NCI-H345 treated with DMSO at 0.1 percent for 48 hours (cell line): ENCODE measurements around the gene PRRT4.

ENCODE experiments used
- DNase-seq: peaks from one replicate; lab custom pipeline; 2025; ENCODE audit not compliant: unreplicated experiment; lab: John Stamatoyannopoulos, UW

PRRT4 gene

GRCh38 chr7:128395748-128396147, 34.3 kb upstream of the PRRT4 start:
- DNase-seq = no peak

GRCh38 chr7:128394904-128395496, 33.5 kb upstream of the PRRT4 start:
- DNase-seq = no peak

- DNase-seq = no peak
Measured at GRCh38 chr7:128393526-128394330, 32.2 kb upstream of the PRRT4 start.

GRCh38 chr7:128392446-128393327, 31.2 kb upstream of the PRRT4 start:
- no peak for DNase-seq

GRCh38 chr7:128391805-128392204, 30.3 kb upstream of the PRRT4 start:
- DNase-seq = no peak

- DNase-seq = no peak
Measured at GRCh38 chr7:128390871-128391565, 29.5 kb upstream of the PRRT4 start.

- no peak for DNase-seq
Measured at GRCh38 chr7:128389618-128390329, 28.3 kb upstream of the PRRT4 start.

GRCh38 chr7:128389085-128389617, 27.7 kb upstream of the PRRT4 start:
- DNase-seq = no peak

- DNase-seq = no peak
Measured at GRCh38 chr7:128388145-128388485, 26.6 kb upstream of the PRRT4 start.

GRCh38 chr7:128387216-128388144, 26.0 kb upstream of the PRRT4 start:
- DNase-seq = peak; percentile 50

- no peak for DNase-seq
Measured at GRCh38 chr7:128385988-128386925, 24.8 kb upstream of the PRRT4 start.

- DNase-seq = no peak
Measured at GRCh38 chr7:128384726-128385125, 23.2 kb upstream of the PRRT4 start.

- no peak for DNase-seq
Measured at GRCh38 chr7:128383776-128384175, 22.3 kb upstream of the PRRT4 start.

- no peak for DNase-seq
Measured at GRCh38 chr7:128381161-128381821, 19.8 kb upstream of the PRRT4 start.

- DNase-seq = no peak
Measured at GRCh38 chr7:128380483-128381106, 19.1 kb upstream of the PRRT4 start.

- DNase-seq = no peak
Measured at GRCh38 chr7:128379900-128380479, 18.5 kb upstream of the PRRT4 start.

- no peak for DNase-seq
Measured at GRCh38 chr7:128378637-128379036, 17.1 kb upstream of the PRRT4 start.
